Measurements from ENCODE around the gene GLTP.

GLTP gene

DNA sequence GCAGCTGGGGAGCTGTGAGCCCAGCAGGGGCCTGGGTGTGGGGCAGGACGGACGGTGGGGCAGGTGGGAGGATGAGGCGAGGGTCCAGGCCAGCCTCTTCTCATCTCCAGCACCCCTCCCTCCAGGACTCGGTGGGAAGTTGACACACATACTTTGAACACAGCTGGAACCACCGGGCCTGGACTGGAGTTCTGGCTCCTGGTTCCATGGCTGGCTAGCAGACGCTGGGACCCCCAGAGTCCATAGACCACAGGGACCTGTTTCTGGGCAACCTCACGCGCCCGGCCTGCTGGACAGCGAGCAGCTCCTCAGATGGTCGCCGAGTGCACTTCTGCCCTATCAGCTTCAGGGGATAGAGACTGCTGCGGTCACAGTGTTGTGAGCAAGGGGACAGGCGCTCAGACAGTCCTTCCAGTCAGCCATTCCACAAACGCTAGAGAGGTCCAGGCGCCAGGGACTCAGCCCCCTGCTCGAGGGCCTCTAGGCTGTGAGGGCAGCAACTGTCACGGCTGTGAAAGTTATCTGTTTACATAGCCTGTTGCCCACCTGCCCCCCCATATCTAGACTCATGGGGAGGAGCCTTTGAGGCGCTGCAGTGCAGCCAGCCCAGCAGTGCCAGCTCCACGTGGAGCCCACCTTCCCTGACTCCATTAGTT, 45.0 kb upstream of the GLTP start:
- H3K4me3 ChIP-seq (ENCODE audit: control insufficient read depth, low read depth, low read length) = no peak overlapping the region
- DNase-seq (ENCODE audit: low read depth) = no peak
- TF ChIP-seq CTCF (conservative IDR thresholded peaks at IDR 0.05; ENCODE audit: control insufficient read depth, insufficient read depth, low read depth, low read length) = no peak

DNA sequence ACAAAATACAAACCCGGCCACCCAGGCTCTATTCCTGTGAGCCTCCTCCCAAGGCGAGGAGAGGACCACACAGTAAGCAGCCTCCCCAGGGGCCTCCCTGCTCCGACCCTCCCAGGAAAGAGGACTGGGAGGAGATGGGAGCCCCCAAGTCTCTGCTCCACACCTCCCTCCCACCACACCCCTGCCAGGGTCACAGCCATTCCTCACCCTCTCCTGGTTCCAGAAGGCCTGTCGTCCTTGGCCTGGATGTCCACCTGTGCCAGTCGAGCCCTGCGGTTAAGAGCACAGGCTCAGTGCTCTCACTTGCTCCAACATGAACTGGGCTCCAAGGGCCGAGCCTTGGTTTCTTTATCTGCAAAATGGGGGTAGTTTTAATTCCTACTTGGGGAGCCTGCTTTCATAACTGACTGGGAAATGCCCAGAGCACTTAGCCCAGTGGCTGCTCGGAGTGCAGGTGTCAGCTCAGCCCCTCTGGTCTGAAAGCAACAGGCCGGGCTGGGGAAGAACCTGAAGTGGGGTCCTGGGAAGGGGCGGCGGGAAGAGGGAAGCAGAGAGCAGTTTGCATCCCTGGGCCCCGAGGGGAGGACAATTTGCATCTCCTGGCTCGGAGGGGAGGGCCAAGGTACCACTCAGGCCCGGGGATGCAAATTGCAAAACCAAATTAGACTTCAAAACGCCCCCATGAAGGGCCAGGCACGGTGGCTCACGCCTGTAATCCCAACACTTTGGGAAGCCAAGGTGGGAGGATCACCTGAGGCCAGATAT, 43.3 kb upstream of the GLTP start:
- no peak overlapping the region for H3K4me3 ChIP-seq (ENCODE audit: control insufficient read depth, low read depth, low read length)
- DNase-seq (ENCODE audit: low read depth) = no peak
- no peak for TF ChIP-seq CTCF (conservative IDR thresholded peaks at IDR 0.05; ENCODE audit: control insufficient read depth, insufficient read depth, low read depth, low read length)

- no peak for DNase-seq (ENCODE audit: low read depth)
- no peak for TF ChIP-seq CTCF (conservative IDR thresholded peaks at IDR 0.05; ENCODE audit: control insufficient read depth, insufficient read depth, low read depth, low read length)
- H3K4me3 ChIP-seq (ENCODE audit: control insufficient read depth, low read depth, low read length) = no peak overlapping the region
Measured at GRCh38 chr12:109923038-109923437, 42.7 kb upstream of the GLTP start.

- DNase-seq (ENCODE audit: low read depth) = no peak
- no peak overlapping the region for H3K4me3 ChIP-seq (ENCODE audit: control insufficient read depth, low read depth, low read length)
- no peak for TF ChIP-seq CTCF (conservative IDR thresholded peaks at IDR 0.05; ENCODE audit: control insufficient read depth, insufficient read depth, low read depth, low read length)
Measured at GRCh38 chr12:109921982-109922381, 41.6 kb upstream of the GLTP start.

GRCh38 chr12:109920261-109920780, 40.0 kb upstream of the GLTP start:
- no peak overlapping the region for H3K4me3 ChIP-seq (ENCODE audit: control insufficient read depth, low read depth, low read length)
- TF ChIP-seq CTCF (conservative IDR thresholded peaks at IDR 0.05; ENCODE audit: control insufficient read depth, insufficient read depth, low read depth, low read length) = no peak
- no peak for DNase-seq (ENCODE audit: low read depth)

DNA sequence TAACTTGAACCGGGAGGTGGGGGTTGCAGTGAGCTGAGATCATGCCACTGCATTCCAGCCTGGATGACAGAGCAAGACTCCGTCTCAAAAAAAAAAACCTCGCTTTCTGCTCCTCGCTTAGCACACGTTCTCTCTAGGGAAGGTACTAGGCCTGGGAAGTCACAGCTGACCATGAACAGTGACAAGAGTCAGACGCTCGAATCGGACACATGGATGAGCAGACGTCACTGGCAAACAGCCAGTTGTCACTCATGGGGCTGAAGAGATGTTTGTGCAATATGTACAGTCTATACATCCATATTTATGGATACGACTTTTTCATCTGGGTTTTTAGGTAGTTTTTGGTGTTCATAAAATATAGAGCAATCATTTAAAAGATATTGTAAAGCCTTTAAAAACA, 39.1 kb upstream of the GLTP start:
- H3K4me3 ChIP-seq (ENCODE audit: control insufficient read depth, low read depth, low read length) = no peak overlapping the region
- DNase-seq (ENCODE audit: low read depth) = no peak
- TF ChIP-seq CTCF (conservative IDR thresholded peaks at IDR 0.05; ENCODE audit: control insufficient read depth, insufficient read depth, low read depth, low read length) = no peak
